Measurements from ENCODE around the gene NID1.
"Not testable (repeated sequence)": the region's sequence is repeated elsewhere in the genome, so short reads cannot be mapped to it uniquely, and the experiment has no call there.

Gene NID1

DNA sequence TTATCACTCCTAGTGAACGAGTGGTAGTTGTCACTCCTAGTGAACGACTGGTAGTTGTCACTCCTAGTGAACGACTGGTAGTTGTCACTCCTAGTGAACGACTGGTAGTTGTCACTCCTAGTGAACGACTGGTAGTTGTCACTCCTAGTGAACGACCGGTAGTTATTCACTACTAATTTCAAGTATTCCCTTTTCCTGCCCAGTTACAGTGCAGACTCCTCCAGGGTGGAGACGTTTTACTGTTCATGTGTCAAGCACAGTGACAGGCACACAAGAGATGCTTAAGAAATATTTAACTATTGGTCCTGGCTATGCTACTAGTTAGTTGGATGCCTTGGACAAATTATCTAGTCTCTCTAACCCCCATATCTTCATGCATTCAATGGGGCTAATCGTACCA is 61.8 kb downstream of the NID1 start:
- Mint-ChIP-seq H3K27ac (peak overlapping the region; percentile 37), H3K4me1 (peaks cover 37% of the 10 kb centered on the region)
- not testable (repeated sequence) for H3K36me3 Mint-ChIP-seq, H3K27me3 Mint-ChIP-seq, H3K4me3 Mint-ChIP-seq, H3K9me3 Mint-ChIP-seq

DNA sequence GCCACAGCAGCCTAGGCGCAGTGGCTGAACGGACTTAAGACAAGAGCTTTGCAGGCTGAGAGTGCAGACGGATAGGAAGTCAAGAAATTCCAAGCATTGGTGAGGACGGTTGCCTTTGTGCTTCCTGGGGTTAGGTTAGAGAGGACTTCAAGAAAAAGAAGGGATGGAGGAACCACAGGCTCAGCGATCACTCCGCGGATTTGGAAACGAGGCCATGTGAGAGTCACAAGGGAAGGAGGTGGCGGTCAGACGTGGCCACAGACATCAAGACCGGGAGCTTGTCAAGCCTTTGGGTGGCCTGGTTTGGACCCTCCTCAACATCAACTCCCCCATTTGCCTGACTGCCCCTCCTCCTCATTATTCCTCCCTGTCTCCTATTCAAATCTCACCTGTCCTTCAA is 62.3 kb downstream of the NID1 start:
- Mint-ChIP-seq H3K27me3 (no peaks in the 10 kb centered on the region), H3K36me3 (peaks cover 2% of the 10 kb centered on the region), H3K4me3 (no peak overlapping the region), H3K9me3 (peaks cover 6% of the 10 kb centered on the region), H3K27ac (no peak overlapping the region), H3K4me1 (peaks cover 37% of the 10 kb centered on the region)

DNA sequence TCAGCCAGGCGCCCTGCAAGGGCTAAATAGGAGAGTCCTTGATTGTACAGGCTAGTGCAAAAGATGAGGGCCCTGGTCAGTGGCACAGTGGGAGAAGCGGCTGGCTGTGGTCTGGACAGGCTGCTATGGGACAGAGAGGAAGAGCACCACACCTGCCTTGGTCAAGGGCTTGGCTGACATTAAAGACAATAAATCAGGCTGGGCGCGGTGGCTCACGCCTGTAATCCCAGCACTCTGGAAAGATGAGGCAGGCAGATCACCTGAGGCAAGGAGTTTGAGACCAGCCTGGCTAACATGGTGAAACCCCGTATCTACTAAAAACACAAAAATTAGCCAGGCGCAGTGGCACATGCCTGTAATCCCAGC is 62.9 kb downstream of the NID1 start:
- peaks cover 37% of the 10 kb centered on the region for H3K4me1 Mint-ChIP-seq
- peaks cover 2% of the 10 kb centered on the region for H3K36me3 Mint-ChIP-seq
- no peak overlapping the region for H3K4me3 Mint-ChIP-seq
- peaks cover 6% of the 10 kb centered on the region for H3K9me3 Mint-ChIP-seq
- H3K27ac Mint-ChIP-seq = no peak overlapping the region
- no peaks in the 10 kb centered on the region for H3K27me3 Mint-ChIP-seq

DNA sequence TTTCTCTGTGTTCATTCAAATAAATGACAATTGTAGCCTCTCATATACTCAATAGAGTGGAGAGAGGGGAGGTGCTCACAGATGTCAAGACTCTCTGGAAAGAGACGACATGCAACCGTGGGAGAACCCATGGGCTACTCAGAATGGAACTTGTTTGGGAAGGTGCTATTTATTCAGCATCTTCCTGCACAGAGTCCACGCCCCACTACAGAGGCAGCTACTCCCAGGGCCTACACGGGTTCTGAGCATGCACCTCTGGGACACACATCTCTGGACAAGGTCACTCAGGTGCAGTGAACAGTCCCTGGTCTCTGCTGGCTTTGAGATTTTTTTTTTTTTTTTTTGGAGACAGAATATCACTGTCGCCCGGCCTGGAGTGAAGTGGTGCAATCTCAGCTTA is 64.1 kb downstream of the NID1 start:
- H3K27me3 Mint-ChIP-seq = no peaks in the 10 kb centered on the region
- H3K36me3 Mint-ChIP-seq = peaks cover 2% of the 10 kb centered on the region
- H3K27ac Mint-ChIP-seq = peak overlapping the region; percentile 96
- H3K4me3 Mint-ChIP-seq = peak overlapping the region; percentile 31
- peaks cover 6% of the 10 kb centered on the region for H3K9me3 Mint-ChIP-seq
- H3K4me1 Mint-ChIP-seq = peaks cover 37% of the 10 kb centered on the region

DNA sequence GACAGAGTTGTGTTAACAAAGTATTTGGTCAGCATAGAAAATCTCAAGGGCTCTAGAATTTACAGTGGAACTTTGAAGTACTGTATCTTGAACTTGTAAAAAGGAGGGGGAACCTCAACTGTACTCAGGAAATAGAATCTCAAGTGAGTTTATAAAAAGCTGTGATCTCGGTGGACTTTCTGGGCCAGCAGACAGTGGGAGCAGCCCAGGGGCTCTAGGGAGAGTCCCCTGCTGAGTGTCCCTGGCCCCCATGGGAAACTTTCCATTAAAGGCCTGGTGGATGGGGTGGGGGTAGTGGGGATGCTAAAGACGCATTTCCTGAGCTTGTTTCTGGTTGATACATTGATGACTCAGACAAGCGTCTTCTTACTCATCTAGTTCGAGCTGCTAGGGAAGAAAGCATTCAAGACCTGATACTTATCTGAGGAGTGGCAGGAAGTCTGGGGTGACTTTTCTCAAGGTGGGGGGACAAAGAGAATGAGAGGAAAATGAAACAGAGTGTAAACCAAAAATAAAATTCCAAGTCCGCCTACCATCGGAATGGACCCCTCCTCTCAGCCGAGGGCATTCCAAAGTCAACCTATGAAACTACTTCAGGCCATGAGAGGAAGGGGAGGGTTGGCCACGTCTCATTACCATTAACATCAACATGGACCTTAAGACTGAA is 65.5 kb downstream of the NID1 start:
- Mint-ChIP-seq H3K27ac (peak overlapping the region; percentile 96), H3K9me3 (peaks cover 6% of the 10 kb centered on the region), H3K36me3 (peaks cover 2% of the 10 kb centered on the region), H3K4me1 (peaks cover 37% of the 10 kb centered on the region), H3K4me3 (peak overlapping the region; percentile 72), H3K27me3 (no peaks in the 10 kb centered on the region)

DNA sequence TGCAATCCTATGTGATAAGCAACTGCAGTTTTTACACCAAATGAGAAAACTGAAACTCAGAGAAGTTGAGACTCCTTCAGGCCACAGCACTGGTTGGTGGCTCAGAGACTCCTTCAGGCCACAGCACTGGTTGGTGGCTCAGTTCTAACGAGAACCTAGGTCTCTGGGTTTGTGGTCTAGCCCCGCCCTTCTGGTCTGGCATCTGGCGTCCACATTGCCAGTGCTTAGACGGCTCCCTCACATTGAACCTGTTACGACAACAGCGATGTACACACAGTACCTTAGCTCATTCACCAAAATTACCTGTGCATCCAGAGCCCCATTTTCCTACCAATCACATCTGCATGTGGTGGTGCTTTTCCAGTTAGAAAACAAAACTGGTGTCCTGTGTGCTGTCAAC is 66.1 kb downstream of the NID1 start:
- H3K9me3 Mint-ChIP-seq = peaks cover 6% of the 10 kb centered on the region
- peak overlapping the region; percentile 72 for H3K4me3 Mint-ChIP-seq
- H3K27me3 Mint-ChIP-seq = no peaks in the 10 kb centered on the region
- peak overlapping the region; percentile 96 for H3K27ac Mint-ChIP-seq
- H3K36me3 Mint-ChIP-seq = peaks cover 2% of the 10 kb centered on the region
- peaks cover 33% of the 10 kb centered on the region for H3K4me1 Mint-ChIP-seq

DNA sequence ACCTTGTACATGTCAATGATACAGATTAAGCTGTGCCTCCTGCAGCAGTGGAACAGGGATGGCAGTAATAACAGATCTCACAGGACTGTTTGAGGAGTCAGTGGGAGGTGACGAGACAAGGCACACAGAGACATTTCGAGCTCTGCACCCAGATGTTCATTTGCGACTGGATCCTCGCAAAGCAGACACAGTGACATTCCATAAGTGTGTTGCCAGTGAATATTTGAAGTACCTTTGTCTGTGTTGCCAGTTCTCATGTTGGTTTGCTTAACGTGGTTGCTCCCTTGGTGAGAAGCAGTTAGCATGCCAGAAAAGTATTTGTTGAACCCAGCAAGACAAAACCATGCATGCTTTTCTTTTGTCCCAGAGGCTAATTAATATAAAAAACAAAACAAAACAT is 67.0 kb downstream of the NID1 start:
- H3K4me3 Mint-ChIP-seq = no peak overlapping the region
- peaks cover 31% of the 10 kb centered on the region for H3K4me1 Mint-ChIP-seq
- H3K27me3 Mint-ChIP-seq = no peaks in the 10 kb centered on the region
- peak overlapping the region; percentile 65 for H3K27ac Mint-ChIP-seq
- peaks cover 6% of the 10 kb centered on the region for H3K9me3 Mint-ChIP-seq
- peaks cover 2% of the 10 kb centered on the region for H3K36me3 Mint-ChIP-seq

DNA sequence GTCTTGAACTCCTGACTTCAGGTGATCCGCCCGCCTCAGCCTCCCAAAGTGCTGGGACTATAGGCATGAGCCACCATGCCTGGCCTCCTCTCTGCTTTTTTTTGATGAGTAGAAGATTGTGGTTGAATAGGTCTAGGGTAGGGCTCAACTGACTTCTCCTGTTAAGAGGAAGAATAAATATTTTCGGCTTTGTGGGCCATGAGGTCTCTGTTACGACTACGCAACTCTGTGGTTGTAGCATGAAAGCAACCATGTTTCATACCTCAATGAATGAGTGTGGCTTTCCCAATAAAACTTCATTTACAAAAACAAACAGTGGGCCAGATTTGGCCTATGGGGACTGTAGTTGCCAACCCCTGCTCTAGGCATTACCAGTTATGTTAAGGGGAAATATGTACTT is 67.8 kb downstream of the NID1 start:
- H3K27ac Mint-ChIP-seq = no peak overlapping the region
- peaks cover 31% of the 10 kb centered on the region for H3K4me1 Mint-ChIP-seq
- H3K9me3 Mint-ChIP-seq = peaks cover 6% of the 10 kb centered on the region
- H3K36me3 Mint-ChIP-seq = peaks cover 2% of the 10 kb centered on the region
- no peak overlapping the region for H3K4me3 Mint-ChIP-seq
- H3K27me3 Mint-ChIP-seq = no peaks in the 10 kb centered on the region

DNA sequence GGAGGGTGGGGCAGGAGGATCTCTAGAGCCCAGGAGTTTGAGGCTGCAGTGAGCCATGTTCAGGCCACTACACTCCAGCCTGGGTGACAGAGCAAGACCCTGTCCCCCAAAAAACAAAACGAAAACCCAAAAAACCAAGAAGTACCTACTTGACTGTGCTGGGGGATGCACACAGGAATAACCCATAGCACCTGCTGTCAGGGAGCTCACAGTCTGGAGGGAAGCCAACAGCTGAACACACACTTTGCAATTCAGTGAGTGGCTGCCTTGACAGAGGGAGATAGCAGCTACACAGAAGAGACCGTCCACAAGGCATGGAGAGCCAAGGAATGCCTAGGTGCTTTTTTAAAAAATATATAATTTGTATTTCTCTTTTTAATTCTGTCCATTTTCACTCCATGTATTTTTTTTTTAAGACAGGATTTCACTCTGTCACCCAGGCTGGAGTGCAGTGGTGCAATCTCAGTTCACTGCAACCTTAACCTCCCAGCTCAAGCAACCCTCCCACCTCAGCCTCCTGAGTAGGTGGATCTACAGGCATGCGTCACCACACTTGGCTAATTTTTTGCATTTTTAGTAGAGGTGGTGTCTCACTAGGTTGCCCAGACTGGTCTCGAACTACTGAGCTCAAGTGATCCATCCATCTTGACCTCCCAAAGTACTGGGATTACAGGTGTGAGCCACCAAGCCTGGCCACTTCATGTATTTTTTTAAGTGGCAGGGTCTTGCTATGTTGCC is 68.7 kb downstream of the NID1 start:
- no peak overlapping the region for H3K27ac Mint-ChIP-seq
- H3K4me1 Mint-ChIP-seq = peaks cover 24% of the 10 kb centered on the region
- H3K9me3 Mint-ChIP-seq = peaks cover 6% of the 10 kb centered on the region
- H3K36me3 Mint-ChIP-seq = peaks cover 2% of the 10 kb centered on the region
- H3K27me3 Mint-ChIP-seq = no peaks in the 10 kb centered on the region
- H3K4me3 Mint-ChIP-seq = no peak overlapping the region

DNA sequence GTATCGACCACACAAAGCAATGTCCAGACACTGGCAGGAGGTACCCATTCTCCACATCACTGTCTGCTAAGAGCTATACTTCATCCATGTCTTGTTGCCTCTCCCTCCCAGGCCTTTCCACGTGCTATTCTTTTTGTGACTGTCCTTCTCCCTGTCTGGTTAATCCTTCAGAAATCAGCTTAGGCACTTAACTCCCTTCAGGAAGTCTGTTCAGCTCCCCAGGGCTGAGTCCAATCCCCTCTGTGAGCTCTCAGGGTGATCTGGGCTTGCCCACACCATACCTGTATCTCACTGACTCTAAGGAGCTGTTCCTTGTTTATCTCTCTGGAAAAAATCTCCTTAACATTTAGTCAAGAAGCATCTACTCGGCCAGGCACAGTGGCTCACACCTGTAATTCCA is 69.4 kb downstream of the NID1 start:
- peaks cover 2% of the 10 kb centered on the region for H3K36me3 Mint-ChIP-seq
- H3K9me3 Mint-ChIP-seq = peaks cover 6% of the 10 kb centered on the region
- no peak overlapping the region for H3K27ac Mint-ChIP-seq
- peaks cover 20% of the 10 kb centered on the region for H3K4me1 Mint-ChIP-seq
- H3K4me3 Mint-ChIP-seq = no peak overlapping the region
- H3K27me3 Mint-ChIP-seq = no peaks in the 10 kb centered on the region

DNA sequence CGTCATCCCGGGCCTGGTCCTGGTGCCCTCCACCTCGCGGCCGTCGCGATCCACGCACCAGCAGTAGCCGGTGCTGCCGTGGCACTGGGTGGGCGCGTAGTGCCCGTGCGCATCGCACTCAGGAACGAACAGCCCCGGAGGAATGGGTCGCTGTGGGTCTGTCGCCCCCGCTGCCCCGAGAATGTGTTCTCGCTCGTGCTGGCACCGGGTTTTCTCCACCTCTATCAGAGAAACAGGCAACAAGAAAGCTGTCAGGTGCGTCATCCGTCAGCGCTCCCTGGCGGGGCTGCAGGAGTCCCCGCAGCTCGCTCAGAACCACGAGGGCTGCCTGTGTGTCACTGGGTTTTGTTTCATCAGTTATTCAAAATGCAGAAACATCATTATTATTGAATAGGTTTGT is 71.2 kb downstream of the NID1 start:
- H3K9me3 Mint-ChIP-seq = no peaks in the 10 kb centered on the region
- H3K27me3 Mint-ChIP-seq = peaks cover under 1% of the 10 kb centered on the region
- no peak overlapping the region for H3K4me3 Mint-ChIP-seq
- H3K36me3 Mint-ChIP-seq = no peaks in the 10 kb centered on the region
- peaks cover 2% of the 10 kb centered on the region for H3K4me1 Mint-ChIP-seq
- no peak overlapping the region for H3K27ac Mint-ChIP-seq

DNA sequence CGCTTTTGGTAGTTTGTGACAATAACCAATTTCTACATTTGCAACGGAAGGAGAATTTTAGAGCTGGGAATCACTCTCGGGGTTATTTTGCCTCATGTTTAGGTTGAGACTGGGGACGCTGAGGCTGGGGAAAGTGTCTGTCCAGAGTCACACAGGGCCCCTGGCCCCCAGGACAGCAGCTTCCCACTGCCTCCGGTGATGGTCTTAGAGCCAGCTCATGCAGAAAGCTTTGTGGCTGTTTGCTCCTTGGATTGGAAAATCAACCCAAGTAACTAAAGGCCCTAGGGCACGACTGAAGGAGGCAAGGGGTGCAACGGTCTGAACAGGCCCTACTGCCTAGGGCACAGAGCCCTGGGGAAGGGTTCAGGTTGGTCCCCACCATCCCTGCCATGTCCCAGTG is 72.0 kb downstream of the NID1 start:
- H3K36me3 Mint-ChIP-seq = no peaks in the 10 kb centered on the region
- peaks cover 1% of the 10 kb centered on the region for H3K27me3 Mint-ChIP-seq
- no peak overlapping the region for H3K4me3 Mint-ChIP-seq
- H3K4me1 Mint-ChIP-seq = no peaks in the 10 kb centered on the region
- H3K9me3 Mint-ChIP-seq = no peaks in the 10 kb centered on the region
- no peak overlapping the region for H3K27ac Mint-ChIP-seq

DNA sequence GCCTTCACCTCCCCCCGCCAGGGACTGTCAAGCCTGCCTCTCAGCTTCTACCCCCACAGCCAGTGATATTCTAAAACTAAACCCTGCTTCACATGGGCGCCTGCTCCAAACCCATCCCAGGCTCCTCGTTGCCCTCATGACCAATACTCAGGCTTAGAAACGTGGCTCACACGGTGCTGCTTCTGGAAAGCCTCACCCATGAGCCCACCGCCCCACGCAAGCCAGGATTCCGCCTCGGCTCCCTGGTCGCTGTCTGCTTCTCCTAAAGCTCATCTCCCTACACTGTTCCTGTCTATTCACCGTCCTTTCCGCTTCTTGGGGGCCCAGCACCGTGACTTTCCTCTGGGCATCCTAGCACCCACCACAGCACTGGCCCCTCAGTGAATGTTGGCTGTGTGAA is 72.5 kb downstream of the NID1 start:
- Mint-ChIP-seq H3K27ac (no peak overlapping the region), H3K27me3 (peaks cover 1% of the 10 kb centered on the region), H3K36me3 (peaks cover 4% of the 10 kb centered on the region), H3K4me3 (no peak overlapping the region), H3K4me1 (no peaks in the 10 kb centered on the region), H3K9me3 (peaks cover 5% of the 10 kb centered on the region)

DNA sequence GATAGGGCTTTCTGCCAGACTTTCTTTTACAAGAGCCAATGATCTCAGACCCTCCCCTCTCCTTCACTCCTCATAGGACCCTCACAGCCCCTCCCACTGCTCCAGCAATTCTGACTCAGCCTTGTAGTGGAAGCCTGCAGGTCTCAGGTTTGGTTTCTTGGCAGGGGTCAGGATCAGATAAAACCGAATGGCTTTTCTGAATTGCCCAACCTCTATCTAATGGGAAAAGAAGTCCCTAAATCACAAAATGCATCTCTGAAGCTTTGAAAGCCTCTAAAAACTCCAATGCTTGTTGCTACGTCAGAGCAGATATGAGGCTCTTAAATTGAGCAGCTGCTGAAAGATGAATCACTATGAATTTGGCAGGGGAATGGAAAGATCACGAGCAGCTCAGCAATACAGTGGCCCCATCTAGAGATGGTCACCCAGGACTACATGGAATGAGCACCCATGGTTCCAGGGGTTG is 74.5 kb downstream of the NID1 start:
- Mint-ChIP-seq H3K4me1 (no peaks in the 10 kb centered on the region), H3K27me3 (peaks cover 1% of the 10 kb centered on the region), H3K4me3 (no peak overlapping the region), H3K9me3 (peaks cover 5% of the 10 kb centered on the region), H3K27ac (no peak overlapping the region), H3K36me3 (peaks cover 5% of the 10 kb centered on the region)

DNA sequence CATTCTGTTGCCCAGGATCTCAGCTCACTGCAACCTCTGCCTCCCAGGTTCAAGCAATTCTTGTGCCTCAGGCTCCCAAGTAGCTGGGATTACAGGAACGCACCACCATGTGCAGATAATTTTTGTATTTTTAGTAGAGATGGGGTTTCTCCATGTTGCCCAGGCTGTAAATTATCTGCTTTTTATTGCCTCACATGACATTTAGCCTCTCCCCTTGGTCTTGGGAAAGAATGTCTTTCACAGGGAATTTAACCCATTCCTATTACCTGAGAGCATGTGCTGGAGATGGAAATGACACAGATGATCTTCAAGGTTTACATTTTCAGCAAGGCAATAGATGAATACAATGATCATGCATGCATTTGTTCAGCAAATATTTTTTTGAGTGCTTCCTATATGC is 75.8 kb downstream of the NID1 start:
- Mint-ChIP-seq H3K9me3 (peaks cover 5% of the 10 kb centered on the region), H3K36me3 (peaks cover 5% of the 10 kb centered on the region), H3K27me3 (peaks cover 1% of the 10 kb centered on the region), H3K4me3 (no peak overlapping the region), H3K4me1 (no peaks in the 10 kb centered on the region), H3K27ac (no peak overlapping the region)

DNA sequence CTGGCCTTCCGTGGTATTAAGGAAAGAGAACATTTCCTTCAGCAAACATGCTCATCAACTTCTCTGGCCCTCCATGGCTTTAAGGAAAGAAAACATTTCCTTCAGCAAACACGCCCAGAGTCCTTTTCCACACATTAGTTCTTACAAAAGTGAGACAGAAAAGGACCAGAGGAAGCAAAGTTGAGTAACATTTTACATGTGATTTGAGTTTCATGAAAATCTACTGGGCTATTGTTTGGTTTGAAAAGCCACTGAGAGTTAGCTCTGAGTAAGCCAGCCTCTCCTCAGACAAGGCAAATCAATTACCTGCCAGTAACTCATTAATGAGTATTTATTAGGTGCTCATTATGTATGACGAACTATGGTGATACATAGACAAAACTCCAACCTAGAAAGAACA is 78.0 kb downstream of the NID1 start:
- Mint-ChIP-seq H3K4me1 (no peaks in the 10 kb centered on the region), H3K4me3 (no peak overlapping the region), H3K9me3 (peaks cover 5% of the 10 kb centered on the region), H3K27me3 (peaks cover 1% of the 10 kb centered on the region), H3K36me3 (peaks cover 5% of the 10 kb centered on the region), H3K27ac (no peak overlapping the region)
